Adrenal gland (tissue), 5 donors: ENCODE measurements around the gene CFAP99.

Experiments used
- POLR2A ChIP-seq, 2 donors: fragments of 450-650 bp; IDR thresholded peaks; one replicate each; pipeline ENCODE4 v1.6.1; 2017; ENCODE audit warnings: antibody characterized with exemption in 2 of 2, mild to moderate bottlenecking in 2 of 2, moderate library complexity in 1 of 2
- TF ChIP-seq, protein P1 (sequence below), 6 experiments: fragments of 450-650 bp in 4 of 6; fragments of 200-600 bp in 2 of 6; sonication (generic) in 1 of 6; IDR thresholded peaks; 1 replicate in 5 of 6; 2 replicates in 1 of 6; pipeline versions ENCODE4 v1.5.1 to v1.8.0; 2016 to 2021; ENCODE audit warnings: antibody characterized with exemption in 6 of 6, mild to moderate bottlenecking in 2 of 6, moderate library complexity in 1 of 6
- donor health status: DM: no; HTN: no; CAD: no.

DNA sequence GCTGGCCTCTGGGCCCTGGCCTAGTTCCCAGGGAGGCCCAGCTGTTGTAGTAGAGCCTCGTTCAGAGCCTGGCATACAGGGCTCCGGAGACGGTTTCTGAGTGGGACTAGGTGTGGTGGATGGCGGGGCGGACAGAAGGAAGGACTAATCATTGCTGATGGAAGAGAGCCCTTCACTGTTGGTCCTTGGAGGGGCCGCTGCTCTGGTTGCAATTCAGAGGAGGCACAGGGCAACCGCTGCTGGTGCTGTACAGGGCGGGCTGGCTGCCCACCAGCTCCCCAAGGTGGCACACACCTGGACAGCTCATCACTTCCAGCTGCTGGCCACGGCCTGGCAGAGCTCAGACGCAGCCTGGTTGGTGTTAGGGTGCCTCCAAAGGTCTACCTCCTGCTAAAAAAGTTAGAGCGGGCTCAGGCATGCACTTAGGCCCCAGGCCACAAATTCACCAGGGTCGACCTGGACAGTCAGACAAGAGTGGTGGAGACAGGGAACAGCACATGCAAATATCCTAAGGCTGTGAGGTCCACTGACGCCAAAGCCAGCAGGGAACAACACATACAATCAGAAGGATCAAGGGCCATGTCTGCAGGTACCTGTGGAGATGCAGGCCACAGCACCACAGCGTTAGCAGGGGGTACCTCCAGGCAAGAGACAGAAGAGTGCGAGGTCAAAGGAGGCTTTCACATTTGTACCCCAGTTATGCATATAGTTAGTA, 42.6 kb downstream of the CFAP99 start:
- TF ChIP-seq, protein P1, sequence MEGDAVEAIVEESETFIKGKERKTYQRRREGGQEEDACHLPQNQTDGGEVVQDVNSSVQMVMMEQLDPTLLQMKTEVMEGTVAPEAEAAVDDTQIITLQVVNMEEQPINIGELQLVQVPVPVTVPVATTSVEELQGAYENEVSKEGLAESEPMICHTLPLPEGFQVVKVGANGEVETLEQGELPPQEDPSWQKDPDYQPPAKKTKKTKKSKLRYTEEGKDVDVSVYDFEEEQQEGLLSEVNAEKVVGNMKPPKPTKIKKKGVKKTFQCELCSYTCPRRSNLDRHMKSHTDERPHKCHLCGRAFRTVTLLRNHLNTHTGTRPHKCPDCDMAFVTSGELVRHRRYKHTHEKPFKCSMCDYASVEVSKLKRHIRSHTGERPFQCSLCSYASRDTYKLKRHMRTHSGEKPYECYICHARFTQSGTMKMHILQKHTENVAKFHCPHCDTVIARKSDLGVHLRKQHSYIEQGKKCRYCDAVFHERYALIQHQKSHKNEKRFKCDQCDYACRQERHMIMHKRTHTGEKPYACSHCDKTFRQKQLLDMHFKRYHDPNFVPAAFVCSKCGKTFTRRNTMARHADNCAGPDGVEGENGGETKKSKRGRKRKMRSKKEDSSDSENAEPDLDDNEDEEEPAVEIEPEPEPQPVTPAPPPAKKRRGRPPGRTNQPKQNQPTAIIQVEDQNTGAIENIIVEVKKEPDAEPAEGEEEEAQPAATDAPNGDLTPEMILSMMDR (IDR thresholded peaks at IDR 0.05), result no peak
- no peak for TF ChIP-seq POLR2A (IDR thresholded peaks at IDR 0.05)
